ENCODE measurements around the gene LRP11. TPM values are rescaled to one million over a fixed set of nuclear protein-coding genes. Genes with fewer than 3 reads are reported as not detected.

The LRP11 gene
- total and polyA plus RNA-seq, 2 donors (not counting 1 experiment from before 2014, with no cell fraction given): 58.4 to 89.5 TPM

- peaks cover 3% of the 10 kb centered on the region for H3K36me3 ChIP-seq (ENCODE audit: control insufficient read depth, insufficient read depth, low read length)
- H3K9me3 ChIP-seq (ENCODE audit: control insufficient read depth, insufficient read depth, low read depth, low read length): no peaks in the 10 kb centered on the region
- no peak for DNase-seq (ENCODE audit: low read depth in 2 of 2)
- no peak overlapping the region for H3K4me2 ChIP-seq (ENCODE audit: extremely low read depth, insufficient read depth, low read length)
- H3K9ac ChIP-seq (ENCODE audit: insufficient read depth, low read length): no peak overlapping the region
- no peaks in the 10 kb centered on the region for H3K79me2 ChIP-seq (ENCODE audit: control insufficient read depth, insufficient read depth, low read length)
- H3K4me3 ChIP-seq (replicated peaks in 1 of 4; ENCODE audit: control extremely low read depth in 1 of 4, insufficient read depth in 1 of 4, low read depth in 3 of 4, low read length in 4 of 4): no peak overlapping the region
- TF ChIP-seq EZH2 (IDR thresholded peaks at IDR 0.05; ENCODE audit: low read length, missing control alignments) (no peak), CTCF (conservative IDR thresholded peaks at IDR 0.05 in 1 of 2, IDR thresholded peaks at IDR 0.05 in 1 of 2; ENCODE audit: low read depth in 1 of 2, low read length in 2 of 2) (no peak)
- peaks cover 6% of the 10 kb centered on the region for H3K4me1 ChIP-seq (ENCODE audit: control insufficient read depth, extremely low read depth, insufficient read depth, low read length)
- no peaks in the 10 kb centered on the region for H3K27me3 ChIP-seq (ENCODE audit: control insufficient read depth, insufficient read depth, low read length)
- no peak overlapping the region for H3K27ac ChIP-seq (ENCODE audit: insufficient read depth, low read length)
- no peaks in the 10 kb centered on the region for H4K20me1 ChIP-seq (ENCODE audit: control insufficient read depth, extremely low read depth, insufficient read depth, low read length)
- H2AFZ ChIP-seq (ENCODE audit: low read length): no peak overlapping the region
These were observed 30.5 kb downstream of the LRP11 start for GRCh38 chr6:149833651-149834050.

GRCh38 chr6:149831308-149831820, 32.8 kb downstream of the LRP11 start:
- Histone ChIP-seq H3K79me2 (ENCODE audit: control insufficient read depth, insufficient read depth, low read length) (no peaks in the 10 kb centered on the region), H4K20me1 (ENCODE audit: control insufficient read depth, extremely low read depth, insufficient read depth, low read length) (no peaks in the 10 kb centered on the region), H3K27me3 (ENCODE audit: control insufficient read depth, insufficient read depth, low read length) (no peaks in the 10 kb centered on the region), H3K4me1 (ENCODE audit: control insufficient read depth, extremely low read depth, insufficient read depth, low read length) (peaks cover 6% of the 10 kb centered on the region), H3K36me3 (ENCODE audit: control insufficient read depth, insufficient read depth, low read length) (peaks cover 3% of the 10 kb centered on the region), H3K9ac (ENCODE audit: insufficient read depth, low read length) (no peak overlapping the region), H3K4me3 (replicated peaks in 1 of 4; ENCODE audit: control extremely low read depth in 1 of 4, insufficient read depth in 1 of 4, low read depth in 3 of 4, low read length in 4 of 4) (peak overlapping the region in 1 of 4 experiments; percentile 29), H3K4me2 (ENCODE audit: extremely low read depth, insufficient read depth, low read length) (peak overlapping the region; percentile 65), H2AFZ (ENCODE audit: low read length) (peak overlapping the region; percentile 13), H3K27ac (ENCODE audit: insufficient read depth, low read length) (peak overlapping the region; percentile 40), H3K9me3 (ENCODE audit: control insufficient read depth, insufficient read depth, low read depth, low read length) (no peaks in the 10 kb centered on the region)
- TF ChIP-seq CTCF (conservative IDR thresholded peaks at IDR 0.05 in 1 of 2, IDR thresholded peaks at IDR 0.05 in 1 of 2; ENCODE audit: low read depth in 1 of 2, low read length in 2 of 2) (no peak), EZH2 (IDR thresholded peaks at IDR 0.05; ENCODE audit: low read length, missing control alignments) (no peak)
- no peak for DNase-seq (ENCODE audit: low read depth in 2 of 2)

GRCh38 chr6:149830731-149831307, 33.3 kb downstream of the LRP11 start:
- H3K4me1 ChIP-seq (ENCODE audit: control insufficient read depth, extremely low read depth, insufficient read depth, low read length): peaks cover 6% of the 10 kb centered on the region
- H3K36me3 ChIP-seq (ENCODE audit: control insufficient read depth, insufficient read depth, low read length): peaks cover 2% of the 10 kb centered on the region
- peak overlapping the region; percentile 40 for H3K27ac ChIP-seq (ENCODE audit: insufficient read depth, low read length)
- peak overlapping the region in 2 of 4 experiments; percentile 1 to 29 for H3K4me3 ChIP-seq (replicated peaks in 1 of 4; ENCODE audit: control extremely low read depth in 1 of 4, insufficient read depth in 1 of 4, low read depth in 3 of 4, low read length in 4 of 4)
- H3K9me3 ChIP-seq (ENCODE audit: control insufficient read depth, insufficient read depth, low read depth, low read length): no peaks in the 10 kb centered on the region
- TF ChIP-seq EZH2 (IDR thresholded peaks at IDR 0.05; ENCODE audit: low read length, missing control alignments): no peak
- H3K4me2 ChIP-seq (ENCODE audit: extremely low read depth, insufficient read depth, low read length): peak overlapping the region; percentile 65
- H3K27me3 ChIP-seq (ENCODE audit: control insufficient read depth, insufficient read depth, low read length): no peaks in the 10 kb centered on the region
- peak; percentile 54 to 60 for DNase-seq (ENCODE audit: low read depth in 2 of 2)
- H3K79me2 ChIP-seq (ENCODE audit: control insufficient read depth, insufficient read depth, low read length): no peaks in the 10 kb centered on the region
- peak overlapping the region; percentile 13 for H2AFZ ChIP-seq (ENCODE audit: low read length)
- no peak overlapping the region for H3K9ac ChIP-seq (ENCODE audit: insufficient read depth, low read length)
- H4K20me1 ChIP-seq (ENCODE audit: control insufficient read depth, extremely low read depth, insufficient read depth, low read length): no peaks in the 10 kb centered on the region

Measured in fibroblast of lung (primary cell).